Measurements from ENCODE around the gene VEGFB. TPM values are rescaled to one million over a fixed set of nuclear protein-coding genes. Genes with fewer than 3 reads are reported as not detected.

Gene VEGFB
- total and polyA plus RNA-seq, 2 of the 8 experiments (the other 6 are each of a cell fraction or from before 2014, with no cell fraction given): 9.3 to 49.6 TPM

DNA sequence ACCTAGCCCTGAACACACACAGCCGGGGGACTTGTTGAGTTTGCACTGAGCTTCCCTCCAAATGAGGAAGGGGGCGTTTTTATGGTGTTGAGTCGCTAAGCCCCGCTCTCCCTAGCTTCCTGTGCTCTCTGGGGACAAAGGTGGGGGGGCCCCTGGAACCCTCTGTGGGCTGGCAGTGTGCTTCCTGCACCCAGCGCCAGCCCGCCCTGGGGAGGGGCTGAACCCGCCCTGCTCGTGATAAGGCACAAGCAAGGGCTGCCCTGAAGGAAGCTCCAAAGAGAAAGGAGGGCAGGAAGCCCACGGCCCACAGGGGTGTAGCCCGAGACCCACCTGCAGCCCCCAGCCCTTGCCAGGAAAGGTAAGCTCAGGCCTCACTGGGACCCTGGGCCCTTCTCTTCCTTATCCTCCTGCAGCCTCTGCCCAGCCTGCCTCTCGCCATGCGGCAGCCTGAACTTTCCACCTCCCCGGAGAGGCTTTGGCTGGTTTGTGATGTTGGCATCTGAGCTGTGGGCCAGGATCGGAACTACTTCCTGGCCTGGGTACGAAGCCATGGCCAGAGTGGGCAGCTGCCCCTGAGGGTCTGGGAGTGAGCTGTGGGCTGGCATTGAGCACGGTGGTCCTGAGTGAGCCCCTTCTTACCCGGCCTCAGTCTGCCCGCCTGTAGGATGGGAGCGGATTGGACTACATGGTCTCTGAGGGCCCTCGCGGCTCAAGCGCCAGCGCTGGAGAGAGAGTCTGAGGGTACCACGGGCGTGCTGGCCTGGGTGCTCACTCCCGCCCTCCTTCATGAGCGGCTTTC is 27.7 kb upstream of the VEGFB start, which contains the start of gene FERMT3 (continued):
- TF ChIP-seq RAD21 (IDR thresholded peaks at IDR 0.05 in 1 of 2, conservative IDR thresholded peaks at IDR 0.05 in 1 of 2; ENCODE audit: low read depth in 2 of 2, low read length in 2 of 2): no peak
- no peak for TF ChIP-seq TAF1 (IDR thresholded peaks at IDR 0.05; ENCODE audit: low read depth, low read length)
- no peak for TF ChIP-seq BRCA1 (IDR thresholded peaks at IDR 0.05; ENCODE audit: low read depth, low read length)
- TF ChIP-seq BACH1 (IDR thresholded peaks at IDR 0.05; ENCODE audit: low read length): no peak
- no peak for TF ChIP-seq HDAC2 (IDR thresholded peaks at IDR 0.05; ENCODE audit: borderline replicate concordance in 1 of 2, low read depth in 2 of 2, low read length in 2 of 2)
- TF ChIP-seq SIX5 (IDR thresholded peaks at IDR 0.05; ENCODE audit: low read depth, low read length): no peak
- TF ChIP-seq JUND (IDR thresholded peaks at IDR 0.05; ENCODE audit: low read length): no peak
- TF ChIP-seq TAF7 (optimal IDR thresholded peaks at IDR 0.05; ENCODE audit: borderline replicate concordance, low read depth, low read length): no peak
- TF ChIP-seq SP1 (IDR thresholded peaks at IDR 0.05; ENCODE audit: low read depth, low read length): no peak
- no peak for TF ChIP-seq TBP (IDR thresholded peaks at IDR 0.05; ENCODE audit: low read depth, low read length)
- TF ChIP-seq SP2 (IDR thresholded peaks at IDR 0.05; ENCODE audit: low read length): no peak
- TF ChIP-seq HDAC6 (IDR thresholded peaks at IDR 0.05; ENCODE audit: low read depth, low read length): no peak
- TF ChIP-seq SP4 (IDR thresholded peaks at IDR 0.05; ENCODE audit: low read length): no peak
- TF ChIP-seq CHD1 (IDR thresholded peaks at IDR 0.05; ENCODE audit: low read depth, low read length): no peak

Measured in H1 (cell line).